NCI-H226 (cell line): ENCODE data around the gene MGARP.
A peak's percentile ranks its signal among the peaks of the same experiment; 100 is the strongest.
"Not testable (repeated sequence)": the region's sequence is repeated elsewhere in the genome, so short reads cannot be mapped to it uniquely, and the experiment has no call there.

Source experiments
- DNase-seq: peaks from one replicate; pipeline ENCODE4 v3.0.0-alpha.2; 2015

The MGARP gene

GRCh38 chr4:139295206-139295941 lies 15.3 kb upstream of the MGARP start:
- peak; percentile 83 for DNase-seq

- peak; percentile 21 for DNase-seq
These were observed 6.2 kb upstream of the MGARP start for GRCh38 chr4:139286186-139286698.

- peak; percentile 43 for DNase-seq
These were observed 2.7 kb upstream of the MGARP start for GRCh38 chr4:139282721-139283075.

DNA sequence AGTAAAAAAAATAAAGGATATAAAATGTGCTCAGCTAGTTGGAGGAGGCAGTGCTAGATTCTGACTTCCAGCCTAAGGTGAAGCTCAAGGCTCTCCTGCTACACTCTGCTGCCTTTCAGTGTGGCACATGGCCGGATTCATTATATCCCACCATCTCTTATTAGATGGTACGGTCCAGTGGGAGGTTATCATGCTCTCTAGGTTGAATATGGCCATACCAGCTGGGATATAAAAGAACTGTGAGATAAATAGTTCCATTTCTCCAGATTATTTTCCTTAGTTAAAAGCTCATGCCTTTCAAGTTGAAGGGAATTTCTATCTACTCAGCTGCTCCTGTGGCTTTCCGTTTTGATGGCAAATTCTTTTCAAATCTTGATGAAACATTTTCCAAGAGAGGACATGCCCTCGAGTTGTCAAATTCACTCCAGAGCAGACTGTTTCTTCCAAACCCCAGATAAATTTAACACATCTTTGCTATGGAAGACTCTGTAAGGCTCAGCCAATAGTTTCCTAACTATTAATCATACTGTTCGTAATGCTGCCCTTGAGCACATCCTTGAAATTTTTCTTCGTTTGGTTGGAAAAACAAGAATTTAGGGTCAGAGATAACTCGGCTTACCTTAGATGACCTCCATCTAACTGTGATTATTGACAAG lies 2.2 kb upstream of the MGARP start:
- DNase-seq, result peak; percentile 39

GRCh38 chr4:139278912-139279759 lies 889 bp downstream of the MGARP start:
- DNase-seq, result no peak

- no peak for DNase-seq
These were observed 1.5 kb downstream of the MGARP start for GRCh38 chr4:139278485-139278884.

GRCh38 chr4:139275281-139275735 lies 4.7 kb downstream of the MGARP start:
- DNase-seq, result no peak

GRCh38 chr4:139274790-139275189 lies 5.2 kb downstream of the MGARP start:
- DNase-seq, result no peak

DNA sequence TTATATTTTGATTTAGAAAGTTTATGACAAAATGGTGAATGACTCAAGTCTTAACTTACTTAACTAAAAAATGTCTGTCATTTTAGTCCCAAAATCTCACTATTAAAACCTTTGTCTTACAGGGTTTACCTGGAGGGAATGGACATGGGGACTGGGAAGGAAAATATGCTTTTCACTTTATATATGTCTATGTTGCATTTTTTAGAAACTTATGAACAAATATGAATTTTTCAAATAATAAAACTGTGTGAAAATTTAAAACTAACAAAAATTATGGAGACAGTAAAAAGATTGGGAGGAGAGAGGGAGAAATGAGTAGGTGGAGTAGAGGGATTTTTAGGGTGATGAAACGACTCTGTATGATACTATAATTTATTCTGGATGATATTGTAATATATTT lies 6.2 kb downstream of the MGARP start:
- no peak for DNase-seq

- no peak for DNase-seq
These were observed 12.7 kb downstream of the MGARP start for GRCh38 chr4:139267301-139267700.

DNA sequence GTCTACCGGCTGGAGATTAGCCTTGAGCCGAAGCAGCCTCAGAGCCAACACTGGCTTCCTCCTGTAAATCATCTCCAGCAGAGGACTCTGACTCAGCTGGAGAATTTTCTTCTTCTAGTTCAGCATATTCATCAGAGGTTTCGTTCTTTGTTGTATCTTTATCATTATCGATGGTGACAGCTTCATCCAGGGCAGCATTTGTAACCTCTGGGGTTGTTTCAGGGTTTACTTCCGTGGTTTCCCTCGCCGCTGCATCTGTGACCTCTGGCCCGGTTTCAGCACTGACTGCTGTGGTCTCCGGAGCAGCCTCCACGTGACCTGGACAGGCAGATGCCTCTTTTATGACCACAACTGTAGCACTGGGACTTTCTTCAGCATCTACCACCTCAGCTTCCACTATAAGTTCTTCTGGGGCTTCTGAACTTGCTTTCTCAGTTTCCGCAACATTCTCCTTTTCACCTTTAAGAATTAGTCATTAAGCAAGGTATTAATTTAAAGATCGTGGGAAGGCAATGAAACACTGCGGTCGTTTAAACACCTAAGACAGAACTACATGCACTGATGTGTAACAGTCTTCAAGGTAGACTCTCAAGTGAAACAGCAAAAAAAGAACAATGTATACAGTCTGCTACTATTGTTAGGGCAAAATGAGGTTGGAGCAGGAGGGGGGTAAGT lies 13.3 kb downstream of the MGARP start:
- peak; percentile 36 for DNase-seq

GRCh38 chr4:139266208-139266582 lies 13.8 kb downstream of the MGARP start:
- no peak for DNase-seq

DNA sequence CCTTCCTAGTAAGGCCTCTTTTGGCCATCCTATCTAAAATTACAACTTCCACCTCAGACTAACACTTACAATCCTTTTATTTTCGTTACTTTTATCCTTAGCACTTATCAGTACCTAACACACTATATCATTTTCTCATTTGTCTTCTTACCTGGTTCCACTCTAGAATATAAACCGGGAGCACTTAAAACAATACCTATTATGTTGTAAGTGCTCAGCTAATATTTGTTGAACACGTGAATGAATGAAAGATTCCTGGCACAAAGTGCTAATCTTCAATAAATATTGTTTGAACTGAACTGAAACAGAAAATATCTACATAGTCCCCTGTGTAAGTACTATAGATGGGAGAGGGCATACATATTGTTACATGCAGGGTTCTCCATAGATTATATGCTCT lies 14.4 kb downstream of the MGARP start:
- DNase-seq, result no peak

DNA sequence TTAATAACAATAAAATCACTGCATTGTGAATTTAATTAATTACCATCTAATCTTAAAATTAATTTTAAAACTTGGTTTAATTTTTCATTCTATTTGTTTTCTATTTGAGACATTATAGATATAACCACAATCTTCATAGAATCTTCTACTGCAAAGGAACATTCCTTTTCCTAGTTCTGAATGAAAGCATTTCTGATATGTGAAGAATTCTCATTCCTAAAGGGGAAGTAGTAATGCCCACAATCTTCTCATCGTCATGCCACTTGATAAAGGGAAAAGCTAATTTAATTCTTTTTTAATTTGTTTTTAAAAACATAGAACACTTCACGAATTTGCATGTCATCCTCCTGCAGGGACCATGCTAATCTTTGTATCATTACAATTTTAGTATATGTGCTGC lies 23.7 kb downstream of the MGARP start:
- DNase-seq, result no peak

GRCh38 chr4:139255581-139255980 lies 24.4 kb downstream of the MGARP start:
- not testable (repeated sequence) for DNase-seq

DNA sequence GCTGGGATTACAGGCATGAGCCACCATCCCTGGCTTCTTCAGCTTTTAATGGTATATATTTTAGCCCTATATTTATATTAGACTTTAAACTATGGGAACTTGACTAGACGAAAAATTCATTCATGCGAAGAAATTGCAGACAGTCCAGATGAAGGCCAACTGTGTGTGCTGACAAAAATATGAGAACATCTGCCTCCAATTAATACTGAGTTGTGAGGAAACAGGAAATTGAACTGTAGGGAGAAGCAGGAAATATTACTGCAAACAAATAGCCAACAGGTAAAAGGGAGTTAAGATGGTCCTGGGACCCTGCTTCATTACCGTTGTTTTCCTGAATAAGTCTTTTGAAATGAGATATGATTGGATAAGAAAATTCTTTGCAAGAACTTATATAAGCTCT lies 26.3 kb downstream of the MGARP start:
- DNase-seq, result no peak

DNA sequence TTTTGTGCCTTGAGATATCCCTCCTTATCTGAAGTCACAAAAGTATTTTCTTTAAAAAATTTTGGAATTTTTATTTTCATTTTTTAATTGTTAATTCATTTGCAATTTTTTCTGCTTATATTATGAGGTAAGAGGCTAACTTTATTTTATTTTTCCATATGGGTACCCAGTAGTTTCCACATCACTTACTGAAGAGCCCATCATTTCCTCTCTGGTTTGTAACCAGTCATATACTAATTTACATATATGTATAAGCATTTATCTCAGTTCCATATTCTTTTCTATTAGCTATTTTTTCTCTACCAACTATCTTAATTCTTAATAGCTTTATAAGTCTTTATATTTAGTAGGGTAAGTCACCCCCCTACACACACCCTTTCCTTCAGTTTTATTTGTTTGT lies 27.0 kb downstream of the MGARP start:
- no peak for DNase-seq

GRCh38 chr4:139247700-139248238 lies 32.3 kb downstream of the MGARP start:
- DNase-seq, result no peak

DNA sequence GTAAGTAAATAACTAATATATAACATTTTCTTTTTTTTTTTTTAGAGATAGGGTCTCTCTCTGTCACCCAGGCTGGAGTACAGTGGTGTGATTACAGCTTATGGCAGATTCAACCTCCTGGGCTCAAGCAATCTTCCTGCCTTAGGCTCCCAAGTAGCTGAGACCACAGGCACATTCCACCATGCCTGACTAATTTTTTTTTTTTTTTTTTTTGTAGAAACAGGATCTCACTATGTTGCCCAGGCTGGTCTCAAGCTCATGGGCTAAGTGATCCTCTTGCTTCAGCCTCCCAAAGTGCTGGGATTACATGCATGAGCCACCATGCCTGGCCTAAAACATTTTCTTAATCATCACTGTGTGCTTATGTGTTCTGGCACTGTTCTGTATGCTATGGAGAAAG lies 32.8 kb downstream of the MGARP start:
- DNase-seq, result no peak

- DNase-seq, result no peak
These were observed 33.9 kb downstream of the MGARP start for GRCh38 chr4:139246166-139246565.

DNA sequence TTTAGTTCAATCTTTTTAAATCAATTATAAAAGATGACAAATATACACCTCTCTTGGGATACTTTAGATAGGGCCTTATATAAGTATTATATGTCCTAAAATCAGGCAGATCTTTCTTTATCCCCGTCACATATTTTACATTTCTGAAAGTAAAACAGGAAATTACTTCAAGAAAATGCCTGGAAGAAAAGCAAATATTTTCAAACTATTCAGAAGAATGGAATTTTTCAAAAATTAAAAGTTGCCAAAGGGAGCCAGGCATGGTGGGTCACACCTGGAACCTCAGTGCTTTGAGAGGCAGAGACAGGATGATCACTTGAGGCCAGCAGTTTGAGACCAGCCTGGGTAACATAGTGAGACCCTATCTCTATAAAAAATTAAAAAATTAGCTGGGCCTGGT lies 34.4 kb downstream of the MGARP start:
- DNase-seq, result peak; percentile 39
